Progenitor cell of endocrine pancreas (in vitro differentiated cells): ENCODE data around the gene TWF2. TPM values are rescaled to one million over a fixed set of nuclear protein-coding genes. Genes with fewer than 3 reads are reported as not detected.

ENCODE experiments used
- DNase-seq: peaks from one replicate; pipeline ENCODE4 v3.0.0; 2021; ENCODE audit warnings: low spot score; ENCODE audit not compliant: unreplicated experiment
- H3K27ac Mint-ChIP-seq: 2 replicates; pipeline ENCODE4 v1.8.0; 2021; ENCODE audit warnings: mild to moderate bottlenecking, moderate library complexity, mixed read lengths
- H3K27me3 Mint-ChIP-seq: 2 replicates; pipeline ENCODE4 v1.8.0; 2021; ENCODE audit warnings: mixed read lengths
- H3K36me3 Mint-ChIP-seq: 2 replicates; pipeline ENCODE4 v1.8.0; 2022; ENCODE audit warnings: mixed read lengths; ENCODE audit not compliant: insufficient read depth
- H3K4me1 Mint-ChIP-seq: 2 replicates; pipeline ENCODE4 v1.8.0; 2021; ENCODE audit warnings: low read depth, mixed read lengths
- H3K4me3 Mint-ChIP-seq: 2 replicates; pipeline ENCODE4 v1.8.0; 2021; ENCODE audit warnings: low read depth, mild to moderate bottlenecking, moderate library complexity, mixed read lengths
- H3K9me3 Mint-ChIP-seq: 2 replicates; pipeline ENCODE4 v1.8.0; 2021; ENCODE audit warnings: low read depth, mixed read lengths
- CTCF ChIP-seq: fragments of 200-600 bp; sonication (generic); IDR thresholded peaks from one replicate; pipeline ENCODE4 v1.5.0; 2021; ENCODE audit warnings: antibody characterized with exemption, mild to moderate bottlenecking; ENCODE audit not compliant: unreplicated experiment
- total RNA-seq: library from RNA; stranded (reverse); gene quantifications from 2 replicates; pipeline ENCODE4 v1.2.1, GENCODE V29; 2021

Gene TWF2
- total RNA-seq, 1 donor from 2014 or later = 27.6 TPM

DNA sequence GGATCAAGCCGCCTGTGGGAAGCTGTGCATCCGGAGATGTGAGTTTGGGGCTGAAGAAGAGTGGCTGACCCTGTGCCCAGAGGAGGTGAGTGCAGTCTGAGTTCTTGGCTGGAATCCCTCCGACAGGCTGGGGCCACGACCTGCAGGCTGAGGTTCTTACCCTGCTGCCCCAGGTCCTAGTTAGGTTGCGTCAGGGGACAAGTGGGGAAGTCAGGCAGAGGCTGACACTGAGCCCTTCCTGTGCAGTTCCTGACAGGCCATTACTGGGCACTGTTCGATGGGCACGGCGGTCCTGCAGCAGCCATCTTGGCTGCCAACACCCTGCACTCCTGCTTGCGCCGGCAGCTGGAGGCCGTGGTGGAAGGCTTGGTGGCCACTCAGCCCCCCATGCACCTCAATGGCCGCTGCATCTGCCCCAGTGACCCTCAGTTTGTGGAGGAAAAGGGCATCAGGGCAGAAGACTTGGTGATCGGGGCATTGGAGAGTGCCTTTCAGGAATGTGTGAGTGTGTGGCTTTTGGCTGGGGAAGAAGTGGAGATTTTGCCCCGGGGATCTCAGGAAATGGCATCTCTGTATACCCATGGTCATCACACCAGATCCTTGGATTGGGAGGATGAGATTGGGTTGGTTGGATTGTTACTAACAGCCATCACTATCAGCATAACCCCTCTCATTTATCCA, 7.9 kb upstream of the TWF2 start:
- H3K27me3 Mint-ChIP-seq = peaks cover 35% of the 10 kb centered on the region
- no peak for TF ChIP-seq CTCF
- peaks cover 1% of the 10 kb centered on the region for H3K4me1 Mint-ChIP-seq
- no peaks in the 10 kb centered on the region for H3K9me3 Mint-ChIP-seq
- DNase-seq = no peak
- peak overlapping the region; percentile 16 for H3K4me3 Mint-ChIP-seq
- peaks cover 4% of the 10 kb centered on the region for H3K36me3 Mint-ChIP-seq
- H3K27ac Mint-ChIP-seq = peak overlapping the region; percentile 69

GRCh38 chr3:52246264-52246620, 7.3 kb upstream of the TWF2 start:
- H3K4me3 Mint-ChIP-seq = peak overlapping the region; percentile 67
- peaks cover 3% of the 10 kb centered on the region for H3K36me3 Mint-ChIP-seq
- no peak for TF ChIP-seq CTCF
- peaks cover 1% of the 10 kb centered on the region for H3K4me1 Mint-ChIP-seq
- H3K27ac Mint-ChIP-seq = peak overlapping the region; percentile 69
- DNase-seq = no peak
- peaks cover 36% of the 10 kb centered on the region for H3K27me3 Mint-ChIP-seq
- no peaks in the 10 kb centered on the region for H3K9me3 Mint-ChIP-seq

GRCh38 chr3:52245322-52246263, 6.6 kb upstream of the TWF2 start, which contains the start of gene PPM1M:
PPM1M (plus strand) TSS chr3:52245759; CDS start chr3:52245825, 66 bp downstream.
- H3K27ac Mint-ChIP-seq = peak within 1 kb of the TSS; percentile 69
- H3K9me3 Mint-ChIP-seq = no peaks in the 10 kb centered on the region
- H3K36me3 Mint-ChIP-seq = peaks cover 3% of the 10 kb centered on the region
- peaks cover 36% of the 10 kb centered on the region for H3K27me3 Mint-ChIP-seq
- H3K4me3 Mint-ChIP-seq = peak within 1 kb of the TSS; percentile 67
- H3K4me1 Mint-ChIP-seq = peaks cover 3% of the 10 kb centered on the region
- no peak for DNase-seq
- TF ChIP-seq CTCF = no peak

GRCh38 chr3:52243791-52244628, 5.1 kb upstream of the TWF2 start:
- H3K27ac Mint-ChIP-seq = no peak overlapping the region
- H3K36me3 Mint-ChIP-seq = peaks cover 1% of the 10 kb centered on the region
- no peaks in the 10 kb centered on the region for H3K9me3 Mint-ChIP-seq
- peak overlapping the region; percentile 53 for H3K4me3 Mint-ChIP-seq
- no peak for TF ChIP-seq CTCF
- H3K27me3 Mint-ChIP-seq = peaks cover 36% of the 10 kb centered on the region
- H3K4me1 Mint-ChIP-seq = peaks cover 9% of the 10 kb centered on the region
- DNase-seq = no peak

DNA sequence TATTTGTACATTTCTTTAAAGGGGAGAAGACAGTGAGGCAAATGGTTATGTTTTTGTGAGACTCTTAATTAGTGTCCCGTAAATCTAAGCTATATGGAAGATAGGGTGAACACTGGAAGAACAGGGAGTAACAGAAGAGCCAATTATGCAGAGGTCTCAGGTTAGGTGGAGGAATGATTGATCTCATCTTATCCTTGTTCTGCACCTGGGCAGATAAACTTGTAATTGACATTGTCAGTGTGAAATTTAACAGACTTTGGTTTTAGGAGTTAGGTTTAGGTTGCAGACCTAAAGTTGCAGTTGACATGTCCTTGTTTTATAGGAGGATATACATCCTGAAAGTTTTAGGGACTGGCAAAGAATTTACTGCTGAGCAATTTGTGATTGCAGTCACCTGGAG, 3.1 kb upstream of the TWF2 start:
- no peak for TF ChIP-seq CTCF
- Mint-ChIP-seq H3K36me3 (no peaks in the 10 kb centered on the region), H3K9me3 (no peaks in the 10 kb centered on the region), H3K27ac (no peak overlapping the region), H3K27me3 (peaks cover 34% of the 10 kb centered on the region), H3K4me1 (peaks cover 17% of the 10 kb centered on the region), H3K4me3 (no peak overlapping the region)
- no peak for DNase-seq
